ENCODE data around the gene EVX2.

EVX2 gene

GRCh38 chr2:176106581-176107539 is 23.1 kb upstream of the EVX2 start, which contains the start of gene HOXD11:
Gene HOXD11, plus strand, starts transcription at chr2:176107280. Its CDS starts 76 bp downstream, at chr2:176107356.
- DNase-seq: peak; percentile 80 to 86

GRCh38 chr2:176105730-176106580 is 22.2 kb upstream of the EVX2 start:
- no peak for DNase-seq

GRCh38 chr2:176105078-176105729 is 21.4 kb upstream of the EVX2 start:
- no peak for DNase-seq

GRCh38 chr2:176104316-176105077 is 20.7 kb upstream of the EVX2 start:
- no peak for DNase-seq

GRCh38 chr2:176103742-176104315 is 20.1 kb upstream of the EVX2 start:
- no peak for DNase-seq

GRCh38 chr2:176103194-176103593 is 19.4 kb upstream of the EVX2 start:
- DNase-seq: no peak

- DNase-seq: no peak
Measured at GRCh38 chr2:176102309-176102866, 18.6 kb upstream of the EVX2 start.

- DNase-seq: no peak
Measured at GRCh38 chr2:176101842-176102241, 18.1 kb upstream of the EVX2 start.

- DNase-seq: no peak
Measured at GRCh38 chr2:176101216-176101830, 17.6 kb upstream of the EVX2 start.

GRCh38 chr2:176100547-176101140 is 16.9 kb upstream of the EVX2 start:
- DNase-seq: no peak

- no peak for DNase-seq
Measured at GRCh38 chr2:176099728-176100546, 16.2 kb upstream of the EVX2 start, which contains the start of gene HOXD12. Gene HOXD12, plus strand, starts transcription at chr2:176099795. Its CDS starts 7 bp downstream, at chr2:176099802.

- no peak for DNase-seq
Measured at GRCh38 chr2:176099159-176099727, 15.5 kb upstream of the EVX2 start.

- DNase-seq: peak; percentile 24 to 67
Measured at GRCh38 chr2:176098366-176099158, 14.8 kb upstream of the EVX2 start.

GRCh38 chr2:176097820-176098365 is 14.1 kb upstream of the EVX2 start:
- DNase-seq: no peak

- peak; percentile 87 to 97 for DNase-seq
Measured at GRCh38 chr2:176096986-176097819, 13.4 kb upstream of the EVX2 start.

- DNase-seq: peak in 1 of 2 experiments; percentile 46
Measured at GRCh38 chr2:176096243-176096985, 12.7 kb upstream of the EVX2 start.
